Lung (tissue), 12 donors: ENCODE results near the gene SYNGR3. TPM values are rescaled to one million over a fixed set of nuclear protein-coding genes. Genes with fewer than 3 reads are reported as not detected.
"Not testable (repeated sequence)": the region's sequence is repeated elsewhere in the genome, so short reads cannot be mapped to it uniquely, and the experiment has no call there.

ENCODE experiments used
- ATAC-seq: fragments of 200-7000 bp; cut with Tn5 transposase; one replicate; pipeline ENCODE4 v1.9.1; 2020; ENCODE audit warnings: moderate number of reproducible peaks; ENCODE audit not compliant: insufficient read depth, low FRiP score
- DNase-seq, 3 donors: peaks; one replicate each; pipeline ENCODE4 v3.0.0-alpha.2; 2013 to 2017
- H3K27ac ChIP-seq, 2 donors: one replicate each; pipeline ENCODE4 v1.5.1; 2013; ENCODE audit warnings: mild to moderate bottlenecking in 2 of 2, moderate library complexity in 2 of 2, control low read depth in 1 of 2, inconsistent platforms in 1 of 2, low read depth in 1 of 2, low read length in 1 of 2
- H3K27me3 ChIP-seq, 3 donors: one replicate each; pipeline ENCODE4 v1.5.1; 2013; ENCODE audit warnings: low read length in 2 of 3; ENCODE audit not compliant: control insufficient read depth in 3 of 3, insufficient read depth in 3 of 3
- H3K36me3 ChIP-seq, 4 donors: one replicate each; pipeline ENCODE4 v1.5.1; 2013; ENCODE audit warnings: low read length in 4 of 4, mild to moderate bottlenecking in 1 of 4, moderate library complexity in 1 of 4; ENCODE audit not compliant: control insufficient read depth in 4 of 4, insufficient read depth in 4 of 4
- H3K4me1 ChIP-seq, 5 donors: one replicate each; pipeline ENCODE4 v1.5.1; 2013; ENCODE audit warnings: low read length in 5 of 5, mild to moderate bottlenecking in 2 of 5, moderate library complexity in 1 of 5; ENCODE audit not compliant: control insufficient read depth in 5 of 5, insufficient read depth in 5 of 5
- H3K4me3 ChIP-seq: one replicate; pipeline ENCODE4 v1.5.1; 2013; ENCODE audit warnings: mild to moderate bottlenecking, control low read depth, moderate library complexity
- H3K9ac ChIP-seq, 2 donors: one replicate each; pipeline ENCODE4 v1.5.1; 2013; ENCODE audit warnings: low read length in 2 of 2, control low read depth in 1 of 2; ENCODE audit not compliant: insufficient read depth in 1 of 2
- H3K9me3 ChIP-seq, 4 donors: one replicate each; pipeline ENCODE4 v1.5.1; 2013; ENCODE audit warnings: low read length in 3 of 4, mild to moderate bottlenecking in 1 of 4, moderate library complexity in 1 of 4; ENCODE audit not compliant: control insufficient read depth in 4 of 4, insufficient read depth in 3 of 4
- WGBS, 2 donors: extraction: QIAGEN DNeasy Blood & Tissue Kit; methylation state at CpG; one replicate each; pipeline ENCODE4 v1.1.7; 2013; 5-methylcytosine and 5-hydroxymethylcytosine counted together
- polyA plus RNA-seq, 2 donors: library from polyadenylated mRNA; stranded (reverse); fragments of 200-250 nt; gene quantifications; one replicate each; pipeline ENCODE4 v1.2.1, GENCODE V29; 2013
- total RNA-seq, 2 donors: library from RNA; depleted of rRNA in 1 of 2; stranded (reverse); fragments of >200 nt in 1 of 2; gene quantifications; one replicate each; pipeline ENCODE4 v1.2.1, GENCODE V29; 2014 to 2021
- TF ChIP-seq, protein P1 (sequence below): IDR thresholded peaks from 2 replicates; pipeline ENCODE4 v1.5.1; 2012; ENCODE audit warnings: mild to moderate bottlenecking; ENCODE audit errors: control extremely low read depth, extremely low read depth
- donor health status: control.
- donor health status: control.
- donor health status: Bipolar disorder and iron deficiency.
- donor health status: healthy.
- donor health status: DM: yes; HTN: yes; CAD: no.

SYNGR3 gene
- total and polyA plus RNA-seq, 4 donors, result 0.10 to 0.69 (median 0.43) TPM

DNA sequence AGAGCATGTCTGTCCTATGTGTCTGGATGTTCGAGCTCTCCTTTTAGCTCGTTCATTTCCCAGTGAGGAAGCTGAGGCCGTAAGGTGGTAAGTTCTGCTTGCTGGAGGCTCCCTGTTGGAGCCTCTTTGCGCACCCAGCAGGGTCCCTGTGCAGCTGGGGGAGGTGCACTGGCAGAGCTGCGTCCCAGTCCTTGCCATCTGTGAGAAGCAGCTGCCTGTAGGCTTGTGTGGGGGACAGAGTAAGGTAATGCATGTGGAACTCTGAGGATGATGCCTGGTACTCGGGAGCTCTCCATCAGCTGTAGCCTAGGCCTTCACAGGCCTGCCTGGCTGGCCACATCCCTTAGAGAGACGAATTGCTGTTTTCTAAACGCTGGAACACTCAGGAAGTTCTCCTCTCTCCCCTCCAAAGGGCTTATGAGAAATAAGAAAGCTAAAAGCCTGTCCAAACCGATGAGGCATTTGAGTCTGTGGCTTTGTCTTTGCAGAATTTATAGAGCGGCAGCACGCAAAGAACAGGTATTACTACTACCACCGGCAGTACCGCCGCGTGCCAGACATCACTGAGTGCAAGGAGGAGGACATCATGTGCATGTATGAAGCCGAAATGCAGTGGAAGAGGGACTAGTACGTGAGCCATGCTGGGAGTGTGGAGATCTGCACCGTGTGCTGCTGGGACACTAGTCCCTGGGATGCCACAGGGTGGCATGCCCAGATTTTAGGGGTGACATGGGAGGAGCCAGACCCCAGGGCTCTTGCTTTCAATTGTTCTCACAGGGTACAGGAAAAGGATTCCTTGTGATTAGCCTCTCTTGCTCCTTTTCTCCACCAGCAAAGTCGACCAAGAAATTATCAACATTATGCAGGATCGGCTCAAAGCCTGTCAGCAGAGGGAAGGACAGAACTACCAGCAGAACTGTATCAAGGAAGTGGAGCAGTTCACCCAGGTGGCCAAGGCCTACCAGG lies 28.8 kb upstream of the SYNGR3 start:
- WGBS, 2 donors, result 57% methylated on average over 20 of the region's 20 CpGs
- Histone ChIP-seq H3K27me3 (peaks cover 0 to 2% (median 0%) of the 10 kb centered on the region in 3 donors), H3K4me3 (no peak overlapping the region), H3K27ac (peak overlapping the region in 1 of 2 donors; percentile 26), H3K4me1 (peaks cover 5 to 37% (median 10%) of the 10 kb centered on the region in 5 donors), H3K36me3 (peaks cover 7 to 20% (median 16%) of the 10 kb centered on the region in 4 donors), H3K9me3 (no peaks in the 10 kb centered on the region), H3K9ac (no peak overlapping the region)
- DNase-seq (peak in 1 of 3 donors; percentile 4), ATAC-seq (no peak)
- TF ChIP-seq, protein P1, sequence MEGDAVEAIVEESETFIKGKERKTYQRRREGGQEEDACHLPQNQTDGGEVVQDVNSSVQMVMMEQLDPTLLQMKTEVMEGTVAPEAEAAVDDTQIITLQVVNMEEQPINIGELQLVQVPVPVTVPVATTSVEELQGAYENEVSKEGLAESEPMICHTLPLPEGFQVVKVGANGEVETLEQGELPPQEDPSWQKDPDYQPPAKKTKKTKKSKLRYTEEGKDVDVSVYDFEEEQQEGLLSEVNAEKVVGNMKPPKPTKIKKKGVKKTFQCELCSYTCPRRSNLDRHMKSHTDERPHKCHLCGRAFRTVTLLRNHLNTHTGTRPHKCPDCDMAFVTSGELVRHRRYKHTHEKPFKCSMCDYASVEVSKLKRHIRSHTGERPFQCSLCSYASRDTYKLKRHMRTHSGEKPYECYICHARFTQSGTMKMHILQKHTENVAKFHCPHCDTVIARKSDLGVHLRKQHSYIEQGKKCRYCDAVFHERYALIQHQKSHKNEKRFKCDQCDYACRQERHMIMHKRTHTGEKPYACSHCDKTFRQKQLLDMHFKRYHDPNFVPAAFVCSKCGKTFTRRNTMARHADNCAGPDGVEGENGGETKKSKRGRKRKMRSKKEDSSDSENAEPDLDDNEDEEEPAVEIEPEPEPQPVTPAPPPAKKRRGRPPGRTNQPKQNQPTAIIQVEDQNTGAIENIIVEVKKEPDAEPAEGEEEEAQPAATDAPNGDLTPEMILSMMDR, result no peak

DNA sequence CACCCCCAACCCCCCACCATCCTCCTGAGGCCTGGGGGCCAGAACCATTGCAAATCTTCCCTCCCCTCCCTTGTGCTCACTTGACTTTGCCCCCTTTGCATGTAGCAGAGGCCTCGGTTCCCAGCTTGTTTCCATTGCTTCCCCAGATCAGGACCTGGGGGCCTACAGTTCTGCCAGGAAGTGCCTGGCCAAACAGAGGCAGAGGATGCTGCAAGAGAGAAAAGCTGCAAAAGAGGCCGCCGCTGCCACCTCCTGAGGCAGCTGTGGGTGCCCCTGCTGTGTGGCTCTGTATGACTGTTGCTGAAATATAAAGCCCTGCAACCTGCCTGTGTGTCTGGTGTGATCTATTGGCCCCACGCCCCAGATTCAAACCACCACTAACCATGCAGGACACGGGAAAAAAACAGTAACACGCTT lies 28.1 kb upstream of the SYNGR3 start:
- DNase-seq, result no peak
- WGBS, 2 donors, result 56 to 63% methylated on average over 6 of the region's 6 CpGs
- Histone ChIP-seq H3K36me3 (peaks cover 7 to 20% (median 16%) of the 10 kb centered on the region in 4 donors), H3K4me3 (no peak overlapping the region), H3K27ac (no peak overlapping the region), H3K27me3 (peaks cover 0 to 2% (median 0%) of the 10 kb centered on the region in 3 donors), H3K9me3 (no peaks in the 10 kb centered on the region), H3K9ac (no peak overlapping the region), H3K4me1 (peaks cover 5 to 37% (median 10%) of the 10 kb centered on the region in 5 donors)
- TF ChIP-seq, protein P1, result no peak
- no peak for ATAC-seq

DNA sequence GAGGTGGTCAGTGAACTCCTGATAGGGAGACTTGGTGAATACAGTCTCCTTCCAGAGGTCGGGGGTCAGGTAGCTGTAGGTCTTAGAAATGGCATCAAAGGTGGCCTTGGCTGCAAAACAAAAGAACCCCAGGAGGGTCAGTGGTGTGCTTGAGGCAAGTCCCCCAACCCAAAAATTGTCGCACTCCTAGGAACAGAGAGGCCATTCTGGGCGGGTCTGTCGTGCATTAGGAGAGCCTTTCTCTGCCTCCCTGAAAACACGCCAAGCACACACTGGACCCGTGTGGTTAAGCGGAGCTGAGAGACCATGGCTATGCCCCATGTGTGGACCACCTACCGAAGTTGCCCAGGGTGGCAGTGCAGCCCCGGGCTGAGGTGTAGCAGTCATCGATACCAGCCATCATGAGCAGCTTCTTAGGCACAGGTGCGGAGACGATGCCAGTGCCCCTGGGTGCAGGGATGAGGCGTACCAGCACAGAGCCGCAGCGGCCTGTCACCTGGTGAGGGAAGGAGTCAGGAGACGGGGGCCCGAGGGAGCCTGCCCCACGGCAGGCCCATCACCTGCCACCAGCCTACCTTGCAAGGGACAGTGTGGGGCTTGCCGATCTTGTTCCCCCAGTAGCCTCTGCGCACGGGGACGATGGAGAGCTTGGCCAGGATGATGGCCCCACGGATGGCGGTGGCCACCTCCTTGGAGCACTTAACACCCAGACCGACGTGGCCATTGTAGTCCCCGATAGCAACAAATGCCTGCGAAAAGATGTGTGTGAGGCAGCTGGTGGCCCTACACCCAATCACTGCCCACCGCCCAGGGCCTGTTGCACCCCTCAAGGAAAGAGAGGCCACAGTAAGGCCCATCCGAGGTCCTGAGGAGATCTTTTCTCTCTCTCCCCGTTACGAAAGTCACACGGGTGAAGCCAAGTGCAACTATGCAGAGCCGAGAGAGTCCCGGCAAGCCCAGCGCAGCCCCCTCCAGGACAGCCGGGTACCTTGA lies 27.3 kb upstream of the SYNGR3 start:
- H3K27ac ChIP-seq, ATAC-seq, H3K9me3 ChIP-seq, H3K4me3 ChIP-seq, DNase-seq, H3K27me3 ChIP-seq, H3K9ac ChIP-seq: not testable (repeated sequence)
- Histone ChIP-seq H3K4me1 (peaks cover 5 to 37% (median 10%) of the 10 kb centered on the region in 5 donors), H3K36me3 (peaks cover 7 to 20% (median 16%) of the 10 kb centered on the region in 4 donors)
- WGBS, 2 donors, result 88 to 89% methylated on average over 31 to 37 of the region's 37 CpGs
